ENCODE results near the gene TYW5. TPM values are rescaled to one million over a fixed set of nuclear protein-coding genes. Genes with fewer than 3 reads are reported as not detected.

TYW5 gene
- total RNA-seq, 1 donor from 2014 or later, result 9.2 TPM

DNA sequence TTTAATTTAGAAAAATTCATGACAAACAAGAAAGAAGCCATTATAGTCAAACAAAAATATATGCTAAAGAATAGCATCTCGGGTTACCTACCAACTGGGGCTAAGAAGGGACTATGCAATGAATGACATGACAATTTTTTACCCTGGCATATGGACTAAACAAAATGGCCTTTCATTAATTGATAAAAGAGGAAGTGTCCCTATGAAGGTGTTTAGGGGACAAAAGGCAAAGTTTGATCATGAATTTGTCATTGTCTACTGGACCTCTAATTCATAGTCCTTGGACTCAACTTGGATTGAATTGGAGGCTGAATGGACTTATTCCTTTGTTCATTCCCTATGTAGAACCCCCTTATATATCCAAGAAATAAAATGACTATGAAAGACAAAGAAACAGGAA lies 12.8 kb upstream of the TYW5 start:
- Histone ChIP-seq H3K4me2 (ENCODE audit: low read length) (no peak overlapping the region), H3K27me3 (ENCODE audit: insufficient read depth, low read length) (no peaks in the 10 kb centered on the region), H2AFZ (ENCODE audit: low read depth, low read length) (no peak overlapping the region), H3K9me3 (ENCODE audit: insufficient read depth, low read depth, low read length) (no peaks in the 10 kb centered on the region), H3K27ac (ENCODE audit: low read depth, low read length) (no peak overlapping the region), H3K36me3 (ENCODE audit: insufficient read depth, low read length) (peaks cover 23% of the 10 kb centered on the region), H3K9ac (ENCODE audit: low read length) (no peak overlapping the region), H3K4me3 (ENCODE audit: insufficient read depth, low read depth, low read length) (no peak overlapping the region), H3K79me2 (ENCODE audit: insufficient read depth, low read length) (no peaks in the 10 kb centered on the region), H4K20me1 (ENCODE audit: insufficient read depth, low read length) (no peaks in the 10 kb centered on the region), H3K4me1 (ENCODE audit: insufficient read depth, low read length) (no peaks in the 10 kb centered on the region)
- no peak for TF ChIP-seq EZH2 (IDR thresholded peaks at IDR 0.05; ENCODE audit: insufficient read depth, low read length)
- TF ChIP-seq, protein P1, sequence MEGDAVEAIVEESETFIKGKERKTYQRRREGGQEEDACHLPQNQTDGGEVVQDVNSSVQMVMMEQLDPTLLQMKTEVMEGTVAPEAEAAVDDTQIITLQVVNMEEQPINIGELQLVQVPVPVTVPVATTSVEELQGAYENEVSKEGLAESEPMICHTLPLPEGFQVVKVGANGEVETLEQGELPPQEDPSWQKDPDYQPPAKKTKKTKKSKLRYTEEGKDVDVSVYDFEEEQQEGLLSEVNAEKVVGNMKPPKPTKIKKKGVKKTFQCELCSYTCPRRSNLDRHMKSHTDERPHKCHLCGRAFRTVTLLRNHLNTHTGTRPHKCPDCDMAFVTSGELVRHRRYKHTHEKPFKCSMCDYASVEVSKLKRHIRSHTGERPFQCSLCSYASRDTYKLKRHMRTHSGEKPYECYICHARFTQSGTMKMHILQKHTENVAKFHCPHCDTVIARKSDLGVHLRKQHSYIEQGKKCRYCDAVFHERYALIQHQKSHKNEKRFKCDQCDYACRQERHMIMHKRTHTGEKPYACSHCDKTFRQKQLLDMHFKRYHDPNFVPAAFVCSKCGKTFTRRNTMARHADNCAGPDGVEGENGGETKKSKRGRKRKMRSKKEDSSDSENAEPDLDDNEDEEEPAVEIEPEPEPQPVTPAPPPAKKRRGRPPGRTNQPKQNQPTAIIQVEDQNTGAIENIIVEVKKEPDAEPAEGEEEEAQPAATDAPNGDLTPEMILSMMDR (IDR thresholded peaks at IDR 0.05; ENCODE audit: insufficient read depth, low read depth, low read length), result no peak
- Mint-ChIP-seq H3K27ac (ENCODE audit: unreplicated experiment) (no peak overlapping the region), H3K4me3 (ENCODE audit: unreplicated experiment) (no peak overlapping the region), H3K9me3 (ENCODE audit: unreplicated experiment) (no peaks in the 10 kb centered on the region), H3K27me3 (ENCODE audit: low read depth, unreplicated experiment) (no peaks in the 10 kb centered on the region), H3K36me3 (ENCODE audit: low read depth, unreplicated experiment) (peaks cover 5% of the 10 kb centered on the region), H3K4me1 (ENCODE audit: low read depth, unreplicated experiment) (no peaks in the 10 kb centered on the region)
- no peak for DNase-seq (ENCODE audit: low read depth)
- no peak for FAIRE-seq

GRCh38 chr2:199966976-199967375 lies 11.7 kb upstream of the TYW5 start:
- Histone ChIP-seq H3K4me2 (ENCODE audit: low read length) (no peak overlapping the region), H3K4me1 (ENCODE audit: insufficient read depth, low read length) (no peaks in the 10 kb centered on the region), H3K79me2 (ENCODE audit: insufficient read depth, low read length) (no peaks in the 10 kb centered on the region), H3K27me3 (ENCODE audit: insufficient read depth, low read length) (no peaks in the 10 kb centered on the region), H3K27ac (ENCODE audit: low read depth, low read length) (no peak overlapping the region), H3K36me3 (ENCODE audit: insufficient read depth, low read length) (peaks cover 27% of the 10 kb centered on the region), H3K9me3 (ENCODE audit: insufficient read depth, low read depth, low read length) (no peaks in the 10 kb centered on the region), H2AFZ (ENCODE audit: low read depth, low read length) (no peak overlapping the region), H3K9ac (ENCODE audit: low read length) (no peak overlapping the region), H4K20me1 (ENCODE audit: insufficient read depth, low read length) (no peaks in the 10 kb centered on the region), H3K4me3 (ENCODE audit: insufficient read depth, low read depth, low read length) (no peak overlapping the region)
- H3K27ac Mint-ChIP-seq (ENCODE audit: unreplicated experiment), result no peak overlapping the region
- H3K9me3 Mint-ChIP-seq (ENCODE audit: unreplicated experiment), result no peaks in the 10 kb centered on the region
- no peaks in the 10 kb centered on the region for H3K4me1 Mint-ChIP-seq (ENCODE audit: low read depth, unreplicated experiment)
- no peak for DNase-seq (ENCODE audit: low read depth)
- H3K27me3 Mint-ChIP-seq (ENCODE audit: low read depth, unreplicated experiment), result no peaks in the 10 kb centered on the region
- H3K4me3 Mint-ChIP-seq (ENCODE audit: unreplicated experiment), result no peak overlapping the region
- FAIRE-seq, result no peak
- peaks cover 5% of the 10 kb centered on the region for H3K36me3 Mint-ChIP-seq (ENCODE audit: low read depth, unreplicated experiment)
- TF ChIP-seq, protein P1 (IDR thresholded peaks at IDR 0.05; ENCODE audit: insufficient read depth, low read depth, low read length), result no peak

DNA sequence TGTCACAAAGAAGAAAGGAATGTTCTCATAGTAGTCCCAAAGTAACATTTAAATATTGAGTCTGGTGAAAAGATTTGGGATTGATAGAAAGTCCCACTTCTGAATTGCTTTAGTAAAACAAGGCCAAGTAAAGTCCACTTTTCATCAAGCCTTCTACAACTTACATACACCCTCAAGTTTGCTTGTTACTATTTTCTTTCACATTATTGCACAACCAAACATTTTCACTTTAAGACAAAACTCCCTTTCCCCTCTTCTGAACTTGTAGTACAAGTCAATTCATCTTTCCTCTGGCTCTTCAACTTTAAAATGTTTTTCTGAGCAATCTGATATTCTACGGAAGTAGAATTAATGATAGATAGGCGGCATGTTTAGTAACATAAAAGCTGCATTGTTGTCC lies 11.1 kb upstream of the TYW5 start:
- no peak overlapping the region for H3K27ac ChIP-seq (ENCODE audit: low read depth, low read length)
- no peak overlapping the region for H3K4me3 ChIP-seq (ENCODE audit: insufficient read depth, low read depth, low read length)
- no peak overlapping the region for H2AFZ ChIP-seq (ENCODE audit: low read depth, low read length)
- H3K27ac Mint-ChIP-seq (ENCODE audit: unreplicated experiment), result no peak overlapping the region
- H3K9me3 ChIP-seq (ENCODE audit: insufficient read depth, low read depth, low read length), result no peaks in the 10 kb centered on the region
- FAIRE-seq (peak; percentile 37), DNase-seq (ENCODE audit: low read depth) (no peak)
- H3K27me3 Mint-ChIP-seq (ENCODE audit: low read depth, unreplicated experiment), result no peaks in the 10 kb centered on the region
- H3K36me3 Mint-ChIP-seq (ENCODE audit: low read depth, unreplicated experiment), result peaks cover 7% of the 10 kb centered on the region
- no peak overlapping the region for H3K4me3 Mint-ChIP-seq (ENCODE audit: unreplicated experiment)
- no peaks in the 10 kb centered on the region for H3K79me2 ChIP-seq (ENCODE audit: insufficient read depth, low read length)
- H3K4me2 ChIP-seq (ENCODE audit: low read length), result no peak overlapping the region
- TF ChIP-seq, protein P1 (IDR thresholded peaks at IDR 0.05; ENCODE audit: insufficient read depth, low read depth, low read length), result no peak
- no peak for TF ChIP-seq EZH2 (IDR thresholded peaks at IDR 0.05; ENCODE audit: insufficient read depth, low read length)
- H3K4me1 ChIP-seq (ENCODE audit: insufficient read depth, low read length), result no peaks in the 10 kb centered on the region
- H3K27me3 ChIP-seq (ENCODE audit: insufficient read depth, low read length), result no peaks in the 10 kb centered on the region
- H3K4me1 Mint-ChIP-seq (ENCODE audit: low read depth, unreplicated experiment), result no peaks in the 10 kb centered on the region
- H3K9me3 Mint-ChIP-seq (ENCODE audit: unreplicated experiment), result no peaks in the 10 kb centered on the region
- H3K9ac ChIP-seq (ENCODE audit: low read length), result no peak overlapping the region
- peaks cover 33% of the 10 kb centered on the region for H3K36me3 ChIP-seq (ENCODE audit: insufficient read depth, low read length)
- no peaks in the 10 kb centered on the region for H4K20me1 ChIP-seq (ENCODE audit: insufficient read depth, low read length)

All from astrocyte (in vitro differentiated cells and primary cell).